Measurements from ENCODE around the gene CD36.

CD36 gene

DNA sequence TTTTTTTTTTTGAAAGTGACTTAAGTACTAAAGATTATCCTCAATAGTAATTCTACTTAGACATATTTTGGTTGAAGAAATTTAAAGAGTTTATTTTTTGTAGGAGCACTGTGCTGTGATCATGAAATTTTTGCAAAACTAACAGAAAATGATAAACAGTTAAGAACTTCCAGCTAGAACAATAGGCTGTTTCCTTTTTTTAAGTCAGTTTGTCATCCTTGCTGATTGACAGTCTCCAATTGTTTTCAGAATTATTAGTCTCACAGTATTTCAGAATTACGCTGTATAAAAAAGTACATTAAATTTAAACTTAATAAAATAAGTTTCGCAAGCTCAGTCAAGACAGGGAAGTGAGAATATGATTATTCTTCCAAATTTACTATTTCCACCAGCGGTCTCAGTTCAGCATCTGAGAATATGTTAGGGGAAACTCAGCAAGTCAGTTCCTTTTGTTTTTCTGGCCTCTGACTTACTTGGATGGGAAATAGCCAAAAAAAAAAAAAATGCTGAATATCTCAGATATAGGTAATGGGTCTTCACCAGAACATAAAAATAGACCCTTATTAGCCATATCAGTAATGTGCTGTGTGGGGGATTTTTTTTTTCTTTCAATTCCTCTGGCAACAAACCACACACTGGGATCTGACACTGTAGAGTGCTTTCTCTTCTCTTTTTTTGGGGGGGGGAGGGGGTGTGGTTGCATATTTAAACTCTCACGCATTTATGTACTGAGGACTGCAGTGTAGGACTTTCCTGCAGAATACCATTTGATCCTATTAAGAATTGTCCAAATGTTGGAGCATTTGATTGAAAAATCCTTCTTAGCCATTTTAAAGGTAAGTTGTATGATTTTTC lies at the start of gene CD36:
TSS of gene CD36 (plus strand) at position 732 of the 855 bp plus-strand sequence. CDS start 8,099 bp downstream, outside the sequence.
- no peak within 1 kb of the TSS for H3K4me3 ChIP-seq (ENCODE audit: low read depth, low read length)
- H3K4me1 ChIP-seq (ENCODE audit: control insufficient read depth, insufficient read depth, low read length) = no peaks in the 10 kb centered on the region
- no peaks in the 10 kb centered on the region for H3K36me3 ChIP-seq (ENCODE audit: control insufficient read depth in 2 of 2, insufficient read depth in 1 of 2, low read length in 2 of 2)
- POLR2A ChIA-PET = no interaction called here
- H3K9me3 ChIP-seq (ENCODE audit: control insufficient read depth, insufficient read depth, low read depth, low read length) = no peaks in the 10 kb centered on the region
- no peak for TF ChIP-seq HOXD13 (CRISPR knock-in tag; IDR thresholded peaks at IDR 0.05; ENCODE audit: borderline replicate concordance)
- no peak for TF ChIP-seq ZNF19 (tag by site-specific recombination; IDR thresholded peaks at IDR 0.05; ENCODE audit: low read depth)
- TF ChIP-seq ZNF670 (tag by site-specific recombination; IDR thresholded peaks at IDR 0.05; ENCODE audit: low read depth) = no peak
- TF ChIP-seq ZNF148 (tag by site-specific recombination; IDR thresholded peaks at IDR 0.05; ENCODE audit: borderline replicate concordance) = no peak
- no peak for TF ChIP-seq ZNF785 (tag by site-specific recombination; IDR thresholded peaks at IDR 0.05)
- TF ChIP-seq ZNF76 (tag by site-specific recombination; IDR thresholded peaks at IDR 0.05; ENCODE audit: borderline replicate concordance, low read depth) = no peak
- TF ChIP-seq ZBTB6 (tag by site-specific recombination; IDR thresholded peaks at IDR 0.05) = no peak
- TF ChIP-seq ZNF776 (tag by site-specific recombination; IDR thresholded peaks at IDR 0.05; ENCODE audit: borderline replicate concordance) = no peak
- TF ChIP-seq YY1 (tag by site-specific recombination; IDR thresholded peaks at IDR 0.05) = no peak
- CTCF ChIA-PET = no interaction called here
- no peak within 1 kb of the TSS for H3K27ac ChIP-seq (ENCODE audit: extremely low read depth, low read depth, low read length)

- no peak for TF ChIP-seq ZNF529 (tag by site-specific recombination; IDR thresholded peaks at IDR 0.05; ENCODE audit: insufficient replicate concordance)
- TF ChIP-seq SCRT1 (tag by site-specific recombination; IDR thresholded peaks at IDR 0.05; ENCODE audit: borderline replicate concordance) = no peak
- TF ChIP-seq ZBTB7A (tag by site-specific recombination; IDR thresholded peaks at IDR 0.05; ENCODE audit: low read depth) = no peak
- no peak for TF ChIP-seq ZNF292 (tag by site-specific recombination; IDR thresholded peaks at IDR 0.05; ENCODE audit: borderline replicate concordance, low read depth)
- no peak for TF ChIP-seq ZNF341 (tag by site-specific recombination; IDR thresholded peaks at IDR 0.05; ENCODE audit: low read depth)
- TF ChIP-seq ZNF10 (tag by site-specific recombination; IDR thresholded peaks at IDR 0.05) = no peak
- no peak overlapping the region for H3K27ac ChIP-seq (ENCODE audit: extremely low read depth, low read depth, low read length)
- ChIA-PET POLR2A (no interaction called here), CTCF (interaction anchor here (0.7 kb wide), 3 partner anchors 69 to 454 kb away, joined by 3 to 4 read pairs (median 3); no protein-coding TSS in a partner anchor)
- H3K4me3 ChIP-seq (ENCODE audit: low read depth, low read length) = no peak overlapping the region
- H3K36me3 ChIP-seq (ENCODE audit: control insufficient read depth in 2 of 2, insufficient read depth in 1 of 2, low read length in 2 of 2) = no peaks in the 10 kb centered on the region
- no peaks in the 10 kb centered on the region for H3K9me3 ChIP-seq (ENCODE audit: control insufficient read depth, insufficient read depth, low read depth, low read length)
- no peaks in the 10 kb centered on the region; the same call in 1 of the 2 replicates for H3K4me1 ChIP-seq (ENCODE audit: control insufficient read depth, insufficient read depth, low read length)
Measured at GRCh38 chr7:80589631-80590030, 48.8 kb upstream of the CD36 start.

DNA sequence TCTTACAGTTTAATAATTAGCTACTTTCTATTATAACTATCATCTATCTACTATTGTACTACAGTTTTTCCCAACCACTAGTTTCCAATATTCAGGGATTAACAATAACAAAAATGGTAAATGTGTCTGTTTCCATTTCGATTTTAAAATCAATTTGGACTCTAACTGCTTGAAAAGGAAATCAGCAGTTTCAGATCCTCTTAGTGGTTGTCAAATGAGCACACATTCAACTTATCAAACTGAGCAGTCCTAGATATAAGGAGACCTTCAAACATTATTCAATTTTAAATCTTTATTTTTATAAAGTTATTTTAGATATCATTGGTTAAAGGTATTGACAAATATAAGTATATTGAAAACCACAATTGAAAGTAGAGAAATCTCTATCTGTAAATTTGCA lies 46.8 kb upstream of the CD36 start:
- Histone ChIP-seq H3K36me3 (ENCODE audit: control insufficient read depth in 2 of 2, insufficient read depth in 1 of 2, low read length in 2 of 2) (no peaks in the 10 kb centered on the region), H3K27ac (ENCODE audit: extremely low read depth, low read depth, low read length) (no peak overlapping the region), H3K4me1 (ENCODE audit: control insufficient read depth, insufficient read depth, low read length) (no peaks in the 10 kb centered on the region; the same call in 1 of the 2 replicates), H3K9me3 (ENCODE audit: control insufficient read depth, insufficient read depth, low read depth, low read length) (no peaks in the 10 kb centered on the region), H3K4me3 (ENCODE audit: low read depth, low read length) (no peak overlapping the region)
- POLR2A ChIA-PET = no interaction called here
- CTCF ChIA-PET = no interaction called here
- no peak for TF ChIP-seq ZSCAN23 (tag by site-specific recombination; IDR thresholded peaks at IDR 0.05)
- no peak for TF ChIP-seq ZNF510 (tag by site-specific recombination; IDR thresholded peaks at IDR 0.05; ENCODE audit: insufficient replicate concordance)
- no peak for TF ChIP-seq ZNF266 (tag by site-specific recombination; IDR thresholded peaks at IDR 0.05; ENCODE audit: low read depth)
- TF ChIP-seq, protein P1, sequence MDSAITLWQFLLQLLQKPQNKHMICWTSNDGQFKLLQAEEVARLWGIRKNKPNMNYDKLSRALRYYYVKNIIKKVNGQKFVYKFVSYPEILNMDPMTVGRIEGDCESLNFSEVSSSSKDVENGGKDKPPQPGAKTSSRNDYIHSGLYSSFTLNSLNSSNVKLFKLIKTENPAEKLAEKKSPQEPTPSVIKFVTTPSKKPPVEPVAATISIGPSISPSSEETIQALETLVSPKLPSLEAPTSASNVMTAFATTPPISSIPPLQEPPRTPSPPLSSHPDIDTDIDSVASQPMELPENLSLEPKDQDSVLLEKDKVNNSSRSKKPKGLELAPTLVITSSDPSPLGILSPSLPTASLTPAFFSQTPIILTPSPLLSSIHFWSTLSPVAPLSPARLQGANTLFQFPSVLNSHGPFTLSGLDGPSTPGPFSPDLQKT (IDR thresholded peaks at IDR 0.05; ENCODE audit: borderline replicate concordance, low read depth, low read length) = no peak
- TF ChIP-seq, protein P2, sequence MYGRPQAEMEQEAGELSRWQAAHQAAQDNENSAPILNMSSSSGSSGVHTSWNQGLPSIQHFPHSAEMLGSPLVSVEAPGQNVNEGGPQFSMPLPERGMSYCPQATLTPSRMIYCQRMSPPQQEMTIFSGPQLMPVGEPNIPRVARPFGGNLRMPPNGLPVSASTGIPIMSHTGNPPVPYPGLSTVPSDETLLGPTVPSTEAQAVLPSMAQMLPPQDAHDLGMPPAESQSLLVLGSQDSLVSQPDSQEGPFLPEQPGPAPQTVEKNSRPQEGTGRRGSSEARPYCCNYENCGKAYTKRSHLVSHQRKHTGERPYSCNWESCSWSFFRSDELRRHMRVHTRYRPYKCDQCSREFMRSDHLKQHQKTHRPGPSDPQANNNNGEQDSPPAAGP (tag by site-specific recombination; IDR thresholded peaks at IDR 0.05) = no peak
- no peak for TF ChIP-seq ZNF221 (tag by site-specific recombination; IDR thresholded peaks at IDR 0.05; ENCODE audit: borderline replicate concordance)
- TF ChIP-seq KLF8 (tag by site-specific recombination; IDR thresholded peaks at IDR 0.05) = no peak
- TF ChIP-seq YY2 (tag by site-specific recombination; IDR thresholded peaks at IDR 0.05) = no peak
- no peak for TF ChIP-seq ZNF335 (tag by site-specific recombination; conservative IDR thresholded peaks at IDR 0.05)
